Left lung (tissue), 10 donors: Measurements from ENCODE around the gene DCHS1. TPM values are rescaled to one million over a fixed set of nuclear protein-coding genes. Genes with fewer than 3 reads are reported as not detected.
A peak's percentile ranks its signal among the peaks of the same experiment; 100 is the strongest.

ENCODE experiments used
- ATAC-seq: fragments of 200-7000 bp; cut with Tn5 transposase; one replicate; pipeline ENCODE4 v1.9.1; 2020; ENCODE audit warnings: moderate library complexity
- DNase-seq, 4 donors: peaks; one replicate each; pipeline ENCODE4 v3.0.0-alpha.2; 2013 to 2020
- H3K27ac ChIP-seq, 2 donors: fragments of 200-600 bp; sonication (generic) in 1 of 2; one replicate each; pipeline versions ENCODE4 v1.5.0 to v1.8.0; 2020 to 2021
- H3K27me3 ChIP-seq, 2 donors: fragments of 200-600 bp; sonication (generic) in 1 of 2; one replicate each; pipeline versions ENCODE4 v1.5.0 to v1.8.0; 2020 to 2021
- H3K36me3 ChIP-seq, 2 donors: fragments of 200-600 bp; sonication (generic) in 1 of 2; one replicate each; pipeline versions ENCODE4 v1.5.0 to v1.8.0; 2020 to 2021
- H3K4me1 ChIP-seq, 2 donors: fragments of 200-600 bp; one replicate each; pipeline ENCODE4 v1.8.0; 2021
- H3K4me3 ChIP-seq, 2 donors: fragments of 200-600 bp; sonication (generic) in 1 of 2; one replicate each; pipeline versions ENCODE4 v1.5.0 to v1.8.0; 2020 to 2021; ENCODE audit warnings: mild to moderate bottlenecking in 1 of 2
- H3K9me3 ChIP-seq, 2 donors: fragments of 200-600 bp; sonication (generic) in 1 of 2; one replicate each; pipeline versions ENCODE4 v1.5.0 to v1.8.0; 2020 to 2021
- intact Hi-C, 2 donors: fragments of 100-400 bp; cut with DNase I; formaldehyde crosslinking; loops; one replicate each; pipeline versions ENCODE4 v1.11.2 to v1.14.2; 2022
- polyA plus RNA-seq, 6 donors: library from polyadenylated mRNA; unstranded; fragments of 120-200 nt; gene quantifications; one replicate each; pipeline ENCODE4 v1.2.1, GENCODE V29; 2013; ENCODE audit not compliant: insufficient read length in 6 of 6
- total RNA-seq, 2 donors: library from RNA; stranded (reverse); fragmentation: NEBNext Ultra II Directional; extraction: Animal tissue kit (Norgen Biotek cat#: 25700); gene quantifications; one replicate each; pipeline ENCODE4 v1.2.1, GENCODE V29; 2021
- TF ChIP-seq, protein P1 (sequence below), 2 donors: fragments of 200-600 bp; sonication (generic) in 1 of 2; IDR thresholded peaks; one replicate each; pipeline versions ENCODE4 v1.5.0 to v1.8.0; 2021; ENCODE audit warnings: antibody characterized with exemption in 2 of 2
- donor health status: DM: no; HTN: yes; CAD: no.
- donor health status: DM: no; HTN: no; CAD: no.

The DCHS1 gene
- total and polyA plus RNA-seq, 8 donors: 15.4 to 49.5 (median 35.9) TPM

DNA sequence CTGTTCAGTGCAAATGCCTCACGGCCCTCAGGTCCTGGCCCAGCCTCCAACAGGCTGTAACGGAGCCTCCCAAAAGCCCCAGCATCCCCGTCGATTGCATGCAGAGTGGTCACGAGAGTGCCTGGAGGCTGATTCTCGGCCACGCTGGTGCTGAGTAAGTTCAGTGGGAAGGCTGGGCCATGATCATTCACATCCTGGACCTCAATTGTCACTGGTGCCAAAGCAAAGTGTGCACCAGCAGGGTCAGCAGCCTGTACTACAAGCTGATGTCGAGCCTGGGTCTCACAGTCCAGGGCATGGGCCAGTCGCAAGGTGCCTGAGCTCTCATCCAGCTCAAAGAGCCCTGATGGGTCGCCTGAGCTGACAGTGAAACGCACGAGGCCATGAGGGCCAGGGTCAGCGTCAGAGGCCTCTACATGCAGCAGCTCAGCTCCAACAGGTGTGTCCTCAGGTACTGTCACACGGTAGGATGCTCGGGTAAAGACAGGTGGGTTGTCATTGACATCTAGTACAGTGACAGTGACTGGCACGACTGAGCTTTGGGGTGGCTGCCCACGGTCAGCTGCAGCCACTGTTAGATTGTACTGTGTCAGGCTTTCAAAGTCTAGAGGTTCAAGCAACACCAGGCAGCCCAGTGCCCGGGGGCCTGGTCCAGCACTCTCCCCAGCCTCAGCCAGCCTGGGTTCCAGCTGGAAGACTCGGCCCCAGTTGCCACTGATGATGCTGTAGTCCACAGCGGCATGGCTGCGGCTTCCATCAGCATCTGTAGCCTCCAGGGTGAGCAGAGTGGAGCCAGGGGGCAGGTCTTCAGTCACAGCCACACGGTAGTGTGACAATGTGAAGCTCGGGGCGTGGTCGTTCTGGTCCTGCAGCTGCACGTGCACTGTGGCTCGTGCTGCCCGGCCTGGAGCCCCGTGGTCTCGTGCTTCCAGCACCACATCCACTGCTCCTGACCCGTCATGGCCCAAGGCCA is 31.9 kb downstream of the DCHS1 start:
- Histone ChIP-seq H3K27me3 (no peaks in the 10 kb centered on the region), H3K36me3 (peaks cover 0 to 40% of the 10 kb centered on the region in 2 donors), H3K4me1 (peaks cover 4 to 11% of the 10 kb centered on the region in 2 donors), H3K9me3 (no peaks in the 10 kb centered on the region), H3K27ac (no peak overlapping the region), H3K4me3 (no peak overlapping the region)
- TF ChIP-seq, protein P1, sequence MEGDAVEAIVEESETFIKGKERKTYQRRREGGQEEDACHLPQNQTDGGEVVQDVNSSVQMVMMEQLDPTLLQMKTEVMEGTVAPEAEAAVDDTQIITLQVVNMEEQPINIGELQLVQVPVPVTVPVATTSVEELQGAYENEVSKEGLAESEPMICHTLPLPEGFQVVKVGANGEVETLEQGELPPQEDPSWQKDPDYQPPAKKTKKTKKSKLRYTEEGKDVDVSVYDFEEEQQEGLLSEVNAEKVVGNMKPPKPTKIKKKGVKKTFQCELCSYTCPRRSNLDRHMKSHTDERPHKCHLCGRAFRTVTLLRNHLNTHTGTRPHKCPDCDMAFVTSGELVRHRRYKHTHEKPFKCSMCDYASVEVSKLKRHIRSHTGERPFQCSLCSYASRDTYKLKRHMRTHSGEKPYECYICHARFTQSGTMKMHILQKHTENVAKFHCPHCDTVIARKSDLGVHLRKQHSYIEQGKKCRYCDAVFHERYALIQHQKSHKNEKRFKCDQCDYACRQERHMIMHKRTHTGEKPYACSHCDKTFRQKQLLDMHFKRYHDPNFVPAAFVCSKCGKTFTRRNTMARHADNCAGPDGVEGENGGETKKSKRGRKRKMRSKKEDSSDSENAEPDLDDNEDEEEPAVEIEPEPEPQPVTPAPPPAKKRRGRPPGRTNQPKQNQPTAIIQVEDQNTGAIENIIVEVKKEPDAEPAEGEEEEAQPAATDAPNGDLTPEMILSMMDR (IDR thresholded peaks at IDR 0.05): no peak
- intact Hi-C loops: no loop called here
- no peak for ATAC-seq
- peak in 2 of 4 donors; percentile 27 to 65 for DNase-seq

DNA sequence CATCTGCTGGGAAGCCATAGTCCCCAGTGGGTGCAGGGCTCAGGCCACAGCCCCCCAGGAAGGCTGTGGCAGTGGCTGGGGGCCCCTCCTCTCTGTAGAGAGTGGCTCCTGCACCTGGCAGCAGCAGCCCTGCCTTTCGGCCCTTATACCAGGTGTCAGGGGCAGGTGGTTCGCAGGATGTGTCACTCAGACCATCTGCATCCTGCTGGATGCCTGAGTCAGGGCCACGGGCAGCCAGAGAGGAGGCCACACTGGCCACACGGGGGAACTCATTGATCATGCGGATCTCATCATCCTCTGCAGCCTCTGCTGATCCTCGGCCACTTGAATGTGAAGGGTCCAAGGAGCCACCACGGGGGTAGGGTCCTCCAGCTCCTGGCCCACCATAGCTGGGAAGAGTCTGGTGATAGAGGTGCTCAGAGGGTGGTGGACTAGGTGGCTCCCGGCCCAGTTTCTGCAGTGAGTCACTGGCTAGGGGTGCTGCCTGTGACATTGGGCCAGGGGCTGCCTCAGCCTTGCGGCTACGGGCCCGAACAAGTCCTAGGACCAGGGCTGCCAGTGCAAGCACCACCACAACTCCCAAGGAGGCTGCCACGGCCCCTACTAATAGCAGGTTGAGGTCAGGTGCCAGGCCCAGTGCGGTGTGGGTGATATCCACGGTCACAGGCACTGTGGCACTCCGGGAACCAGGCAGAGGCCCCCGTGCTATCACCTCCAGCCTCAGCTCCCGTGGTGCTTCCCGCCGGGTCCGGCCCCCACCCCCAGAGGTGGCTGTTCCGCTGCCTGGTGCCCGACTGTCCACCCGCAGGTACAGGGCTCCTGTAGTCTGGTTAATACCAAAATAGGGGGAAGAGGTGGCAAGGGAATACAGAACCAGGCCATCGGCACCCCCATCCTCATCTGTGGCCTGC is 33.1 kb downstream of the DCHS1 start:
- DNase-seq (peak in 2 of 4 donors; percentile 25 to 67), ATAC-seq (no peak)
- no peaks in the 10 kb centered on the region for H3K27me3 ChIP-seq
- H3K4me1 ChIP-seq: peaks cover 13 to 21% of the 10 kb centered on the region in 2 donors
- H3K4me3 ChIP-seq: no peak overlapping the region
- no peak overlapping the region for H3K27ac ChIP-seq
- peaks cover 0 to 40% of the 10 kb centered on the region in 2 donors for H3K36me3 ChIP-seq
- TF ChIP-seq, protein P1 (IDR thresholded peaks at IDR 0.05): no peak
- H3K9me3 ChIP-seq: no peaks in the 10 kb centered on the region
- intact Hi-C loops: no loop called here

DNA sequence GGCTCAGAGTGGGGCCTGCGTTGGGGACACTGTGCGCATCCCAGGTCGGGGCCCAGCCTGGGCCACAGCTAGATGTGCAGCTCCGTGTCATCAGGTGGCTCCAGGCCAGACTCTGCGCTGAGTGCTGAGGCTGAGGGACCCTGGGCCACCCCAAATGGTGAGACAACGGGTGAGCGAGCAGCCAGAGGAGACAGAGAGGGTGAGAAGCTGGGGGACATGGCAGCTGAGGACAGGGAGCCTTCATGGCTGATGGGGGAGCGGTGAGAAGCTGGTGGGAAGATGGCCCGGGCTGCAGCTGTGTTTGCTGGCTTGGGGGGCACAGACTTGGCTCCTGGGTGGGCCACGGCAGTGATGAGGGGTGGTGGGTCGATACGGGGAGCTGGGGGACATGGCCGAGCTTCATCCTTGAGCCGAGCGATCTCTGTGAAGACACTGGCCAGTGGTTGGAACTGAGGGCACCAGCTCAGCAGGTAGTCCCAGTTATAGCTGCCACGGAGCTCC is 33.8 kb downstream of the DCHS1 start:
- no peak for ATAC-seq
- Histone ChIP-seq H3K4me3 (no peak overlapping the region), H3K36me3 (peaks cover 0 to 38% of the 10 kb centered on the region in 2 donors), H3K9me3 (no peaks in the 10 kb centered on the region), H3K27ac (no peak overlapping the region), H3K27me3 (no peaks in the 10 kb centered on the region), H3K4me1 (peaks cover 13 to 29% of the 10 kb centered on the region in 2 donors)
- DNase-seq: peak in 2 of 4 donors; percentile 32 to 70
- TF ChIP-seq, protein P1 (IDR thresholded peaks at IDR 0.05): no peak
- intact Hi-C loops: no loop called here

DNA sequence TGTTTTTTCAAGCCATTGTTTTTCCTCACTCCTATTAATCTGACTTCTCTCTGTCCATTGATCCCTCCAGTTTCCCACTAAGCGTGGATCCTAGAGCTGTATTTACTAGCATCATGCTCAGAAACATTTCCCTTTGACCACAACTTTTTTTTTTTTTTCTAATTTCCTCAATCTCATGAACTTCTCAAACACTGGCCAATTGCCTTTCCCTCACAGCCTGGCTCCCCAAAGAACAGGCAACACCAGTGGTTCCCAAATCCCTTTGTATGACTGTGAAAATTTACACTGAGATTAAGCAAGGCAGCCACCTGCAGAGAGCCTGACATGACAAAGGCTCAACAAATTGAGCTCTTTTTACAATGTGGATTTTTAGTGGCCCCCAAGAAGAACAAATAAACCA is 35.0 kb downstream of the DCHS1 start:
- intact Hi-C loops: no loop called here
- H3K4me1 ChIP-seq: peaks cover 13 to 40% of the 10 kb centered on the region in 2 donors
- H3K9me3 ChIP-seq: no peaks in the 10 kb centered on the region
- H3K4me3 ChIP-seq: no peak overlapping the region
- peaks cover 0 to 38% of the 10 kb centered on the region in 2 donors for H3K36me3 ChIP-seq
- no peaks in the 10 kb centered on the region for H3K27me3 ChIP-seq
- TF ChIP-seq, protein P1 (IDR thresholded peaks at IDR 0.05): no peak
- ATAC-seq (no peak), DNase-seq (no peak)
- H3K27ac ChIP-seq: no peak overlapping the region
